ENCODE results near the gene JAG1. TPM values are rescaled to one million over a fixed set of nuclear protein-coding genes. Genes with fewer than 3 reads are reported as not detected.
A peak's percentile ranks its signal among the peaks of the same experiment; 100 is the strongest.

JAG1 gene
- total RNA-seq, 4 donors from 2014 or later, result 133 to 367 (median 191) TPM

GRCh38 chr20:10640897-10641296, 32.9 kb downstream of the JAG1 start:
- no peak for TF ChIP-seq CTCF (IDR thresholded peaks at IDR 0.05)
- TF ChIP-seq POLR2A (IDR thresholded peaks at IDR 0.05), result no peak
- TF ChIP-seq POLR2AphosphoS5 (IDR thresholded peaks at IDR 0.05), result no peak
- no peak for TF ChIP-seq EP300 (IDR thresholded peaks at IDR 0.05)
- H3K27me3 ChIP-seq, result no peaks in the 10 kb centered on the region
- H3K36me3 ChIP-seq, result peaks cover 73% of the 10 kb centered on the region
- H3K27ac ChIP-seq, result no peak overlapping the region
- no peaks in the 10 kb centered on the region for H3K9me3 ChIP-seq
- no peak overlapping the region for H3K4me3 ChIP-seq
- 92% methylated on average over 12 of the region's 12 CpGs for WGBS
- H3K4me1 ChIP-seq, result peaks cover 50% of the 10 kb centered on the region
- no peak for DNase-seq (ENCODE audit: low spot score in 2 of 2)

GRCh38 chr20:10639737-10640556, 33.9 kb downstream of the JAG1 start:
- DNase-seq (ENCODE audit: low spot score in 2 of 2), result no peak
- peaks cover 58% of the 10 kb centered on the region for H3K4me1 ChIP-seq
- peaks cover 64% of the 10 kb centered on the region for H3K36me3 ChIP-seq

GRCh38 chr20:10639077-10639736, 34.6 kb downstream of the JAG1 start:
- H3K36me3 ChIP-seq, result peaks cover 56% of the 10 kb centered on the region
- no peaks in the 10 kb centered on the region for H3K27me3 ChIP-seq
- H3K4me1 ChIP-seq, result peaks cover 64% of the 10 kb centered on the region
- H3K4me3 ChIP-seq, result no peak overlapping the region
- WGBS, result 83% methylated on average over 23 of the region's 23 CpGs
- DNase-seq (ENCODE audit: low spot score in 2 of 2), result no peak
- H3K27ac ChIP-seq, result peak overlapping the region; percentile 38
- no peaks in the 10 kb centered on the region for H3K9me3 ChIP-seq
- TF ChIP-seq POLR2AphosphoS5 (IDR thresholded peaks at IDR 0.05), result no peak
- TF ChIP-seq POLR2A (IDR thresholded peaks at IDR 0.05), result no peak
- no peak for TF ChIP-seq EP300 (IDR thresholded peaks at IDR 0.05)
- TF ChIP-seq CTCF (IDR thresholded peaks at IDR 0.05), result no peak

More at GRCh38 chr20:10639737-10640556, 33.9 kb downstream of the JAG1 start:
- Histone ChIP-seq H3K4me3 (no peak overlapping the region), H3K27ac (peak overlapping the region; percentile 38), H3K27me3 (no peaks in the 10 kb centered on the region), H3K9me3 (no peaks in the 10 kb centered on the region)
- TF ChIP-seq POLR2AphosphoS5 (IDR thresholded peaks at IDR 0.05), result no peak
- TF ChIP-seq POLR2A (IDR thresholded peaks at IDR 0.05), result no peak
- no peak for TF ChIP-seq CTCF (IDR thresholded peaks at IDR 0.05)
- TF ChIP-seq EP300 (IDR thresholded peaks at IDR 0.05), result no peak
- 81% methylated on average over 11 of the region's 18 CpGs for WGBS

GRCh38 chr20:10637563-10637962, 36.2 kb downstream of the JAG1 start:
- 52% methylated on average over 6 of the region's 6 CpGs for WGBS
- H3K4me3 ChIP-seq, result no peak overlapping the region
- H3K27me3 ChIP-seq, result no peaks in the 10 kb centered on the region
- H3K27ac ChIP-seq, result peak overlapping the region; percentile 68
- TF ChIP-seq POLR2AphosphoS5 (IDR thresholded peaks at IDR 0.05) (no peak), EP300 (IDR thresholded peaks at IDR 0.05) (no peak), CTCF (IDR thresholded peaks at IDR 0.05) (no peak), POLR2A (IDR thresholded peaks at IDR 0.05) (no peak)
- H3K4me1 ChIP-seq, result peaks cover 77% of the 10 kb centered on the region
- no peak for DNase-seq (ENCODE audit: low spot score in 2 of 2)
- no peaks in the 10 kb centered on the region for H3K9me3 ChIP-seq
- peaks cover 40% of the 10 kb centered on the region for H3K36me3 ChIP-seq

DNA sequence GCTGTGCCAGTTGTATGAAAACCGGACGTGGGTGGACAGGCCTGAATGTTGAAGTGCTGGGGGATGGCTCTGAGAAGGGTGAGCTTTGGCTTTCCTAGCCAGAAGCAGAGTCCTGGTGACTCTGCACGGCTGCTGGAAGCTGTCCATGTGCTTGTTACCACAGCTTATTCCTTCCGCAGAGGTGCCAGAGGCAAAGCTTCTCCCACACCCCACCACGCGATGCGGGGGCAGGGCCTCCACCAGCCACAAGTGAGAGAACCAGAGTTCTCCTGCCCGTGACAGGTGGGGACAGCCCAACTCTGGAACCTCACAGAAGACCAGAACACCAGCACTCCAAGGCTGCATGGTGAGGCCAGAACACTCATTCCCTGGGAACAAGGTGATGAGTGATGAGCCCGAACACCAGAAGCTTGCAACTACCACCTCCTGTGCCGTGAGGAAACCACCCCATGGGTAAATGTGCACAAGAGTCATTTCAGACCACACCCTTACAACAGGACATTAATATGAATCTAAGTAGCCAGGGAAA, 36.7 kb downstream of the JAG1 start:
- WGBS, result 32% methylated on average over 10 of the region's 10 CpGs
- Histone ChIP-seq H3K4me3 (no peak overlapping the region), H3K36me3 (peaks cover 35% of the 10 kb centered on the region), H3K27me3 (no peaks in the 10 kb centered on the region), H3K9me3 (no peaks in the 10 kb centered on the region), H3K4me1 (peaks cover 82% of the 10 kb centered on the region), H3K27ac (peak overlapping the region; percentile 68)
- TF ChIP-seq CTCF (IDR thresholded peaks at IDR 0.05) (no peak), POLR2AphosphoS5 (IDR thresholded peaks at IDR 0.05) (peak in 1 of 3 donors; percentile 39)
- no peak for DNase-seq (ENCODE audit: low spot score in 2 of 2)

All from suprapubic skin (tissue), 4 donors.